Activated naive CD4-positive, alpha-beta T cell treated with anti-CD3 and anti-CD28 coated beads for 36 hours (primary cell): ENCODE measurements around the gene KDM6A. TPM values are rescaled to one million over a fixed set of nuclear protein-coding genes. Genes with fewer than 3 reads are reported as not detected.
A peak's percentile ranks its signal among the peaks of the same experiment; 100 is the strongest.
"Not testable (repeated sequence)": the region's sequence is repeated elsewhere in the genome, so short reads cannot be mapped to it uniquely, and the experiment has no call there.

Source experiments
- CTCF ChIA-PET: fragments of 350-600 bp; sonication (Branson Sonifier 250); formaldehyde crosslinking; loops from one replicate; lab custom pipeline; 2021; ENCODE audit warnings: antibody characterized with exemption; lab: Charles Lee
- DNase-seq: peaks from one replicate; pipeline ENCODE4 v3.0.0-alpha.2; 2020
- H3K27ac Mint-ChIP-seq: one replicate; pipeline ENCODE4 v1.8.0; 2021; ENCODE audit warnings: mild to moderate bottlenecking, mixed read lengths
- H3K27me3 Mint-ChIP-seq: one replicate; pipeline ENCODE4 v1.8.0; 2021; ENCODE audit warnings: low read depth, mixed read lengths
- H3K36me3 Mint-ChIP-seq: one replicate; pipeline ENCODE4 v1.8.0; 2021; ENCODE audit warnings: low read depth, mixed read lengths
- H3K4me1 Mint-ChIP-seq: one replicate; pipeline ENCODE4 v1.8.0; 2021; ENCODE audit warnings: low read depth, mixed read lengths
- H3K4me3 Mint-ChIP-seq: one replicate; pipeline ENCODE4 v1.8.0; 2021; ENCODE audit warnings: mild to moderate bottlenecking, moderate library complexity, mixed read lengths
- H3K9me3 Mint-ChIP-seq: one replicate; pipeline ENCODE4 v1.8.0; 2021; ENCODE audit warnings: mixed read lengths
- intact Hi-C: fragments of 100-400 bp; cut with micrococcal nuclease; formaldehyde crosslinking; loops from one replicate; pipeline ENCODE4 v1.15.1; 2023
- total RNA-seq, 2 experiments: library from RNA; stranded (reverse); gene quantifications; one replicate each; pipeline ENCODE4 v1.2.3, GENCODE V29; 2021

The KDM6A gene
- total RNA-seq, 2 experiments from 2014 or later, result 21.5 to 22.5 TPM

- DNase-seq, result peak; percentile 40
- Mint-ChIP-seq H3K9me3 (no peaks in the 10 kb centered on the region), H3K27me3 (no peaks in the 10 kb centered on the region), H3K27ac (peak overlapping the region; percentile 98), H3K4me1 (peaks cover 7% of the 10 kb centered on the region), H3K4me3 (peak overlapping the region; percentile 93), H3K36me3 (peaks cover 4% of the 10 kb centered on the region)
- CTCF ChIA-PET, result interaction anchor here (0.6 kb wide), 1 partner anchor 203 kb away, joined by 6 read pairs; no protein-coding TSS in a partner anchor
- intact Hi-C loops, result loop anchor here (1.0 to 10.0 kb wide), 7 partner anchors 30 to 629 kb away; partner anchors contain the start of gene FUNDC1
These were observed 658 bp downstream of the KDM6A start for GRCh38 chrX:44873415-44874276.

DNA sequence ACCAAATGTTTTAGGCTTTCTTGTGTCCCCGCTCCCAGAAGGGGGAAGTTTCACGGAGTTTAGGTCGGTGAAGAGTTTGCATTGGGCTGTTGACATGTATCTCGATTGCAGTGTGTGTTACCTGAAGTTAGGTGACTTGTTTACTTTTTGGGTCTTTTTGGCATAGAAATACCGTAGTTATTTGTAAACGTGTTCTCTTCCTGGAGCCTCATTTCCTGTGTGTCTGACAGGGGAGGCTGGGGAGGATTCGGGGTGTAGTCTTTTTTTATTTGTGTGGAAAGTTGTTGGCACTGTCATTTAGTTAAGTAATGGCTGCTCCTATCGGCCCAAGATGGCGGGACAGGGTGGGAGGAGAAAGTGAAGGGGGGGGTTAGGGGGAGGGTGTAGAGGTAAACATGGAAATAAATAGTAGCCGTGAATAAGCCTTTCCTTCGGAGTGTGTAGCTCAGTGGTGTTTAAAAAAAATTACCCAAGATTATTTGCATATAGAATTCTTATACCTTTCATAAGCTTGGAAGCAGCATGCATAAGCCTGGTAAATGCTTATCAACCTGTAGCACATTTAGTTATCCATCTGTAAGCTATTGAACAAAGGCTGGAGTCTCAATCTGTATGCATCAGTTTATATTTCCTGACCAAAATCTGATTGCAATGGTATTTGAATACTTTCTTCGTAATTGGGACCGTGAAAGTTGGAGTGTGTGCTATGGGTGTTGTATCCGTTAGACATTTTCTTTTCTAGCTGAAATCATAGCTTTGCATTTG is 1.6 kb downstream of the KDM6A start:
- CTCF ChIA-PET, result interaction anchor here (0.6 kb wide), 1 partner anchor 202 kb away, joined by 6 read pairs; no protein-coding TSS in a partner anchor
- Mint-ChIP-seq H3K4me1 (peaks cover 9% of the 10 kb centered on the region), H3K4me3 (peak overlapping the region; percentile 93), H3K27me3 (no peaks in the 10 kb centered on the region), H3K27ac (peak overlapping the region; percentile 98), H3K9me3 (no peaks in the 10 kb centered on the region), H3K36me3 (peaks cover 5% of the 10 kb centered on the region)
- peak; percentile 52 for DNase-seq
- intact Hi-C loops, result loop anchor here (1.0 to 10.0 kb wide), 6 partner anchors 29 to 630 kb away; partner anchors contain the start of gene FUNDC1

DNA sequence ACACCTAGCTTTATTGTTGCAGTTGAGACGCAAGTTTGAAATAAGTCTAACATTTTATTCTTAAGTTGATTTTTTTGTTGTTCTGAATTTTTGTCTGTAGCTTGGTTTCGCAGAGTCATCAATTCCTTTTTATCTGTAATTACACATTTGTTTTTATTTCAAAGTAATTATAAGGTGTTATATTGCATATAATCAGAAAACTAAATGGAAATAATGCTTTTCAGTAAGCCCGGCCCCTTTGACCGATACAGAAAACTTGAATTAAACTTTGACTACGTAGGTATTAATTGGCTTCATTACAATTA is 2.1 kb downstream of the KDM6A start:
- Mint-ChIP-seq H3K27ac (peak overlapping the region; percentile 98), H3K4me3 (peak overlapping the region; percentile 93), H3K36me3 (peaks cover 6% of the 10 kb centered on the region), H3K27me3 (no peaks in the 10 kb centered on the region), H3K9me3 (no peaks in the 10 kb centered on the region), H3K4me1 (peaks cover 11% of the 10 kb centered on the region)
- intact Hi-C loops, result loop anchor here (10.0 kb wide), 1 partner anchor 630 kb away; no protein-coding TSS in a partner anchor
- CTCF ChIA-PET, result no interaction called here
- DNase-seq, result no peak

- no peaks in the 10 kb centered on the region for H3K9me3 Mint-ChIP-seq
- peaks cover 17% of the 10 kb centered on the region for H3K4me1 Mint-ChIP-seq
- intact Hi-C loops, result loop anchor here (10.0 kb wide), 1 partner anchor 631 kb away; no protein-coding TSS in a partner anchor
- CTCF ChIA-PET, result no interaction called here
- no peak overlapping the region for H3K27ac Mint-ChIP-seq
- DNase-seq, result no peak
- no peaks in the 10 kb centered on the region for H3K27me3 Mint-ChIP-seq
- H3K4me3 Mint-ChIP-seq, result peak overlapping the region; percentile 62
- H3K36me3 Mint-ChIP-seq, result peaks cover 6% of the 10 kb centered on the region
These were observed 3.1 kb downstream of the KDM6A start for GRCh38 chrX:44876086-44876485.

DNA sequence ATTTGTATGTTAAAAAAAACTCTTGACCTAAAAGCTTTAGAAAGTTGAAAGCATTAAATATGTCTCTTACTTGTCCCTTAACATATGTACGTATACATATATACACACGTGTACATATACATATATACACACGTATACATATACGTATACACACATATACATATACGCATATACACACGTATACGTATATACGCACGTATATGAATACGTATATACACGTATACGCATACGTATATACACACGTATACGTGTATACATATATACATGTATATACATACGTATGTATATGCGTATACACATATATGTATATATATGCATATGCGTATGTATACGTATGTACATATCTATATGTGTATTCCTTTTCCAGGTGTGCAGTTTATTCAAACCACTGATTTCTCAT is 3.8 kb downstream of the KDM6A start:
- H3K27ac Mint-ChIP-seq, result no peak overlapping the region

DNA sequence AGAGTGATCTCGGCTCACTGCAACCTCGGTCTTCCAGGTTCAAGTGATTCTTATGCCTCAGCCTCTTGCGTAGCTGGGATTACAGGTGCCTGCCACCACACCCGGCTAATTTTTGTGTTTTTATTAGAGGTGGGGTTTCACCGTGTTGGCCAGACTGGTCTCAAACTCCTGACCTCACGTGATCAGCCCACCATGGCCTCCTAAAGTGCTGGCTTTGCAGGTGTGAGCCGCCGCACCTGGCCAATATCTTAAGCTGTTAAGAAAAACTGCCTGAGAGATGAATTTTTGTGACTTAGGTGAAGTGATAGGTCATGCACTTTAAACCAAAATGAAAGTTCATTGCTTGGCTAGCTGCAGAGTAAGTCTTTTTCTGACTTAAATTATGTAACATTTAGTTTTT is 5.8 kb downstream of the KDM6A start:
- intact Hi-C loops, result loop anchor here (10.0 kb wide), 1 partner anchor 634 kb away; no protein-coding TSS in a partner anchor
- peaks cover 6% of the 10 kb centered on the region for H3K36me3 Mint-ChIP-seq
- H3K4me1 Mint-ChIP-seq, result peaks cover 25% of the 10 kb centered on the region
- CTCF ChIA-PET, result no interaction called here
- H3K9me3 Mint-ChIP-seq, result no peaks in the 10 kb centered on the region
- no peaks in the 10 kb centered on the region for H3K27me3 Mint-ChIP-seq
- no peak overlapping the region for H3K27ac Mint-ChIP-seq
- no peak for DNase-seq
- no peak overlapping the region for H3K4me3 Mint-ChIP-seq

More for the DNA sequence above, 3.8 kb downstream of the KDM6A start:
- Mint-ChIP-seq H3K4me1 (peaks cover 16% of the 10 kb centered on the region), H3K9me3 (no peaks in the 10 kb centered on the region), H3K4me3 (no peak overlapping the region), H3K36me3 (peaks cover 6% of the 10 kb centered on the region), H3K27me3 (no peaks in the 10 kb centered on the region)
- no peak for DNase-seq
- CTCF ChIA-PET, result no interaction called here
- intact Hi-C loops, result loop anchor here (10.0 kb wide), 1 partner anchor 632 kb away; no protein-coding TSS in a partner anchor

DNA sequence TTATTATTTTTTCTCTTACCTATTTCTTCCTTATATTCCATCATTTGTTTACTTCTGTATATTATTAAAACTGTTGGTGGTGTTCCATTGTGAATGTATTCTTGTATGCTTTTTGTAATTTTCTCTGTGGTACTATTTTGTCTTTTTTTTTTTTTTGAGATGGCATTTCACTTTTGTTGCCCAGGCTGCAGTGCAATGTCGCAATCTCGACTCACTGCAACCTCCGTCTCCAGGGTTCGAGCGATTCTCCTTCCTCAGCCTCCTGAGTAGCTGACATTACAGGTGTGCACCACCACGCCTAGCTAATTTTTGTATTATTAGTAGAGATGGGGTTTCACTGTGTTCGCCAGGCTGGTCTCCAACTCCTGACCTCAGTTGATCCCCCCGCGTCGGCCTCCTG is 8.6 kb downstream of the KDM6A start:
- H3K36me3 Mint-ChIP-seq, result peaks cover 3% of the 10 kb centered on the region
- H3K4me1 Mint-ChIP-seq, result peaks cover 35% of the 10 kb centered on the region
- H3K4me3 Mint-ChIP-seq, result no peak overlapping the region
- H3K9me3 Mint-ChIP-seq, result no peaks in the 10 kb centered on the region
- no peak for DNase-seq
- no peaks in the 10 kb centered on the region for H3K27me3 Mint-ChIP-seq
- CTCF ChIA-PET, result interaction anchor here (0.8 kb wide), 1 partner anchor 33 kb away, joined by 3 read pairs; no protein-coding TSS in a partner anchor
- intact Hi-C loops, result no loop called here
- no peak overlapping the region for H3K27ac Mint-ChIP-seq

DNA sequence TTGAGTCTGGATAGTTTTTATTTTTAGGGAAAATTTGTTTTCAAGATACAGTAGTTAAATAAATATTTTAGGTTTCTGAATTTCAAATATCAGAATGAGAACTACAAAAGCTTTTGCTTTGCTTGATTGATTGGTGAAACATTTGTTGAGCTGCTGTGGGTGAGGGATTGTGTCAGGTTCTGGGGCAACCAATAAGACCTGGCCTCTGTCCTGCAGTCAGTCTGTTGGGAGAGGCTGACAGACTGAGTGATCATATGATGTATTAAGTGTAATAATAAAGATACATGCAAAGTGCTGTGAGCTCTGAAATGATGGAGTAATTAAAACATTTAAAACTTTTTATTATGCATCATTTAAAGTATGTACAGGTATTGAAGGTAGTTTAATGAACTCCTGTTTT is 9.6 kb downstream of the KDM6A start:
- Mint-ChIP-seq H3K4me1 (peaks cover 38% of the 10 kb centered on the region), H3K9me3 (no peaks in the 10 kb centered on the region), H3K36me3 (peaks cover 3% of the 10 kb centered on the region), H3K27ac (no peak overlapping the region), H3K27me3 (no peaks in the 10 kb centered on the region), H3K4me3 (no peak overlapping the region)
- intact Hi-C loops, result no loop called here
- CTCF ChIA-PET, result interaction anchor here (0.7 kb wide), 2 partner anchors 66 to 108 kb away, joined by 5 to 6 read pairs; no protein-coding TSS in a partner anchor
- DNase-seq, result no peak

DNA sequence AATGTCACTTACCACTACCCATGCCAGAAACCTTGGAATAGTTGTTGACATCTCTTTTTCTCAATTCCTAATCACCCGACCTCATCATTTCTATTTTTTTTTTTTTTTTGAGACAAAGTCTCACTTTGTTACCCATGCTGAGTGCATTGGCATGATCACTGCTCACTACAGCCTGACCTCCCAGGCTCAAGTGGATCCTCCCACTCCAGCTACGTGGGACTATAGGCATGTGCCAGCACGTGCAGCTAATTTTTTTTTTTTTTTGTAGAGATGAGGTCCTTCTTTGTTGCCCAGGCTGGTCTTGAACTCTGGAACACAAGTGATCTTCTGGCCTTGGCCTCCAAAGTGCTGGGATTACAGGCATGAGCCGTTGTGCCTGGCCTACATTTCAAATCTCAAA is 12.0 kb downstream of the KDM6A start:
- H3K27me3 Mint-ChIP-seq, result no peaks in the 10 kb centered on the region
- H3K36me3 Mint-ChIP-seq, result peaks cover 1% of the 10 kb centered on the region
- CTCF ChIA-PET, result no interaction called here
- H3K4me1 Mint-ChIP-seq, result peaks cover 49% of the 10 kb centered on the region
- H3K4me3 Mint-ChIP-seq, result no peak overlapping the region
- DNase-seq, result no peak
- H3K9me3 Mint-ChIP-seq, result no peaks in the 10 kb centered on the region
- no peak overlapping the region for H3K27ac Mint-ChIP-seq
- intact Hi-C loops, result no loop called here

DNA sequence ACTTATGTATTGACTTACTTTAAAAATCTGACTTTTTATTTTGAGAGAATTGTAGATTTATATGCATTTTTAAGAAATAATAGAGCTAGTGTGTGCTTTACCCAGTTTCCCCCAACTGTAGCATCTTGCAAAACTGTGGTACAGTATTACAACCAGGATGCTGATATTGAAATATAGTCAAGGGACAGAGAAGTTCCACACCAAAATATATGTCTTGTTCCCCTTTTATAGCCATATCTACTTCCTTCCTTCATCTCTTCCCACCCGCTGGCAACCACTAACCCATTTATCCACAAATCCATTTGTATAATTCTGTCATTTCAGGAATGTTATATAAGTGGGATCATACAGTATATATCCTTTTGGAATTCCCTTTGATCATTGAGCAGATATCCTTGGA is 16.8 kb downstream of the KDM6A start:
- intact Hi-C loops, result no loop called here
- CTCF ChIA-PET, result no interaction called here
- Mint-ChIP-seq H3K4me3 (no peak overlapping the region), H3K9me3 (no peaks in the 10 kb centered on the region), H3K27ac (no peak overlapping the region), H3K27me3 (no peaks in the 10 kb centered on the region), H3K36me3 (peaks cover 2% of the 10 kb centered on the region), H3K4me1 (peaks cover 28% of the 10 kb centered on the region)
- no peak for DNase-seq

DNA sequence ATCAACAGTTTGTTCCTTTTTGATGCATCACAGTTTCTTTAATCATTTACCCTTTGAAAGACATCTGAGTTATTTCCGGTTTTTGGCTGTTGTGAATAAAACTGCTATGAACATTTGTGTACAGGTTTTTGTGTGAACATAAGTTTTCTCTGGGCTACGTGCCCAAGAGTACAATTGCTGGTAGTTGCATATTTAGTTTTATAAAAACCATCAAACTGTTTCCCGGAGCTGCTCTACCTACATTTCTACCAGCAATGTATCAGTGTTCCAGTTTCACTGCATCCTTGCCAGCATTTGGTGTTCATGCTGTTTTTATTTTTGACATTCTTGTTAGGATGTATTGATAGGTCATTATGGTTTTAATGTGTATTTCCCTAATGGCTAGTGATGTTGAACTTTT is 17.3 kb downstream of the KDM6A start:
- no peak for DNase-seq
- Mint-ChIP-seq H3K9me3 (no peaks in the 10 kb centered on the region), H3K4me1 (peaks cover 27% of the 10 kb centered on the region), H3K36me3 (peaks cover 2% of the 10 kb centered on the region), H3K27me3 (no peaks in the 10 kb centered on the region), H3K27ac (no peak overlapping the region), H3K4me3 (no peak overlapping the region)
- CTCF ChIA-PET, result no interaction called here
- intact Hi-C loops, result no loop called here

GRCh38 chrX:44890687-44891086 is 17.7 kb downstream of the KDM6A start:
- H3K36me3 Mint-ChIP-seq, CTCF ChIA-PET, H3K27me3 Mint-ChIP-seq, DNase-seq, H3K9me3 Mint-ChIP-seq, H3K27ac Mint-ChIP-seq, intact Hi-C loops, H3K4me3 Mint-ChIP-seq: not testable (repeated sequence)
- peaks cover 29% of the 10 kb centered on the region for H3K4me1 Mint-ChIP-seq
